Thoracic aorta (tissue), 2 donors: ENCODE data around the gene NMRK1. TPM values are rescaled to one million over a fixed set of nuclear protein-coding genes. Genes with fewer than 3 reads are reported as not detected.

ENCODE experiments used
- ATAC-seq: fragments of 150-250 bp; one replicate; pipeline ENCODE4 v1.8.0; 2017; ENCODE audit warnings: low read depth; ENCODE audit not compliant: insufficient number of reproducible peaks, low FRiP score
- DNase-seq: peaks from one replicate; pipeline ENCODE4 v3.0.0-alpha.2; 2020; ENCODE audit warnings: low spot score
- H3K27ac ChIP-seq, 2 donors: fragments of 200-600 bp; sonication (generic); 1 replicate in 1 of 2; 2 replicates in 1 of 2; pipeline ENCODE4 v1.5.1; 2016; ENCODE audit warnings: mild to moderate bottlenecking in 2 of 2, moderate library complexity in 2 of 2
- H3K27me3 ChIP-seq: fragments of 200-600 bp; sonication (generic); replicated peaks from 2 replicates; pipeline ENCODE4 v1.6.0; 2016; ENCODE audit warnings: mild to moderate bottlenecking; ENCODE audit not compliant: insufficient read depth
- H3K36me3 ChIP-seq: fragments of 200-600 bp; sonication (generic); one replicate; pipeline ENCODE4 v1.5.1; 2016
- H3K4me1 ChIP-seq, 2 donors: fragments of 200-600 bp; sonication (generic); 1 replicate in 1 of 2; 2 replicates in 1 of 2; pipeline versions ENCODE4 v1.5.1 to v1.6.0; 2016; ENCODE audit warnings: low read depth in 2 of 2, mild to moderate bottlenecking in 1 of 2; ENCODE audit not compliant: control insufficient read depth in 1 of 2
- H3K4me3 ChIP-seq: fragments of 200-600 bp; sonication (generic); 2 replicates; pipeline ENCODE4 v1.5.1; 2016; ENCODE audit warnings: mild to moderate bottlenecking
- H3K9me3 ChIP-seq: fragments of 200-600 bp; sonication (generic); 2 replicates; pipeline ENCODE4 v1.5.1; 2016
- CTCF ChIP-seq: fragments of 200-600 bp; sonication (generic); IDR thresholded peaks from one replicate; pipeline ENCODE4 v1.5.1; 2019; ENCODE audit warnings: antibody characterized with exemption
- total RNA-seq, 2 donors: library from RNA; depleted of rRNA; stranded (reverse); fragments of >200 nt; gene quantifications; one replicate each; pipeline versions ENCODE4 v1.1.0 to v1.2.3, GENCODE V29; 2016

NMRK1 gene
- 10 to 100 TPM; 20.2 to 30.6 TPM for total RNA-seq

- Histone ChIP-seq H3K27ac (peak within 1 kb of the TSS; percentile 83 to 98), H3K4me1 (peaks cover 18 to 36% of the 10 kb centered on the region in 2 donors), H3K9me3 (no peaks in the 10 kb centered on the region), H3K36me3 (no peaks in the 10 kb centered on the region), H3K4me3 (peak within 1 kb of the TSS; percentile 99), H3K27me3 (no peaks in the 10 kb centered on the region)
- ATAC-seq: peak; percentile 56
- TF ChIP-seq CTCF: no peak
- peak; percentile 75 for DNase-seq
Measured at GRCh38 chr9:75087824-75088645, at the start of gene NMRK1, which contains the start of gene OSTF1. Gene NMRK1, minus strand, starts transcription at chr9:75088155. Its CDS starts 5,040 bp downstream, at chr9:75083115. Gene OSTF1, plus strand, starts transcription at chr9:75088514. Its CDS starts 179 bp downstream, at chr9:75088693.

GRCh38 chr9:75134495-75134894 lies 46.5 kb upstream of the NMRK1 start:
- Histone ChIP-seq H3K27ac (no peak overlapping the region), H3K4me3 (no peak overlapping the region), H3K27me3 (no peaks in the 10 kb centered on the region), H3K4me1 (no peaks in the 10 kb centered on the region), H3K36me3 (peaks cover 20% of the 10 kb centered on the region), H3K9me3 (no peaks in the 10 kb centered on the region)
- TF ChIP-seq CTCF: no peak
- ATAC-seq (no peak), DNase-seq (no peak)

GRCh38 chr9:75133396-75133795 lies 45.4 kb upstream of the NMRK1 start:
- ATAC-seq (no peak), DNase-seq (no peak)
- H3K27ac ChIP-seq: no peak overlapping the region
- no peaks in the 10 kb centered on the region for H3K27me3 ChIP-seq
- TF ChIP-seq CTCF: no peak
- no peaks in the 10 kb centered on the region for H3K9me3 ChIP-seq
- no peaks in the 10 kb centered on the region for H3K4me1 ChIP-seq
- peaks cover 24% of the 10 kb centered on the region for H3K36me3 ChIP-seq
- no peak overlapping the region for H3K4me3 ChIP-seq

- TF ChIP-seq CTCF: no peak
- H3K36me3 ChIP-seq: peaks cover 18% of the 10 kb centered on the region
Measured at GRCh38 chr9:75132244-75132643, 44.3 kb upstream of the NMRK1 start.

GRCh38 chr9:75131700-75132099 lies 43.7 kb upstream of the NMRK1 start:
- DNase-seq (no peak), ATAC-seq (no peak)
- peaks cover 16% of the 10 kb centered on the region for H3K36me3 ChIP-seq
- H3K4me3 ChIP-seq: no peak overlapping the region
- TF ChIP-seq CTCF: no peak
- no peaks in the 10 kb centered on the region for H3K27me3 ChIP-seq
- H3K9me3 ChIP-seq: no peaks in the 10 kb centered on the region
- no peaks in the 10 kb centered on the region for H3K4me1 ChIP-seq
- H3K27ac ChIP-seq: no peak overlapping the region

More at GRCh38 chr9:75132244-75132643, 44.3 kb upstream of the NMRK1 start:
- Histone ChIP-seq H3K27me3 (no peaks in the 10 kb centered on the region), H3K27ac (no peak overlapping the region), H3K9me3 (no peaks in the 10 kb centered on the region), H3K4me1 (no peaks in the 10 kb centered on the region), H3K4me3 (no peak overlapping the region)
- no peak for DNase-seq
- no peak for ATAC-seq
